ENCODE results near the gene ATOSB.

- TF ChIP-seq CTCF (IDR thresholded peaks at IDR 0.05 in 4 of 5, conservative IDR thresholded peaks at IDR 0.05 in 1 of 5) (no peak), POLR2A (IDR thresholded peaks at IDR 0.05) (no peak)
These were observed 19.3 kb upstream of the ATOSB start for GRCh38 chr9:35134920-35135319.

All from gastrocnemius medialis (tissue), 4 donors.